ENCODE measurements around the gene ASCL2. TPM values are rescaled to one million over a fixed set of nuclear protein-coding genes. Genes with fewer than 3 reads are reported as not detected.

Gene ASCL2
- total and polyA plus RNA-seq, 12 donors = 0.15 to 2.7 (median 0.25) TPM; not detected in 4

DNA sequence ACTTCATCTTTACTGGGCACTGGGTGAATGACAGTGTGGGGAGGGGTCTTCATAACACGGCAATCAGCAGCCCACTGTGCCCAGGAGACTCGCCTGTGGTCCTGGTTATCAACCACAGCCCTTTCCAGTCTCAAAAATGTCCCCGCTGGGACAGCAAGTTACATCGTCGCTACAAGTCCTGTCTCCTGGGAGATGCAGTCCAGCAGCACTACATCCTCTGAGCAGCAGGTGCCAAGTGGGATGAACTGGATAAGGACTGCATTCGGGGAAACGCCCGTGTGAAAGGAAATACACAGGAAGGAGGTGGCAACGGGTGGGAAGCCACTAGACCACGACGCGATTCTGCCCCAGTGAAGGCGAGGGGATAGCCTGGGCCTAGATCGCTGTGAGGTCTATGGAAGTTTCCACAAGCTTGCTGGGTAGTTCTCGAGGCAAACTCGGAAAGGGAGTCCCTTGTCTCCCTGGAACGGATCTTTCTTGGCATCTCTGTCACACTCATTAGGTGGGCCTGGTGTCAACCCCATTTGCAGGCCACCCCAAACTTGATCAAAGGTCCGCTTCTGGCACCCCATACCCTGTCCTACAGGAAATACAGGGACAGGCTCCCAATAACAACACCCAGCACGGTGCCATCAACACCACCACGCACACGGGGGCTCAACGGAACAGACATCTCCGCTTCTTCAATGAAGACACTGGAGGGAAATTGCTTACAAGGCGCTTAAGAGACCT is 4.4 kb downstream of the ASCL2 start:
- ATAC-seq (no peak), DNase-seq (no peak)
- Histone ChIP-seq H3K27ac (peak overlapping the region in 1 of 10 donors; percentile 77), H3K4me3 (peak overlapping the region in 1 of 10 donors; percentile 24), H3K27me3 (peaks cover 16 to 53% (median 49%) of the 10 kb centered on the region in 7 donors), H3K4me1 (peaks cover 3 to 35% (median 19%) of the 10 kb centered on the region in 9 donors), H3K36me3 (no peaks in the 10 kb centered on the region), H3K9me3 (no peaks in the 10 kb centered on the region)
- WGBS, 2 donors = 64 to 70% methylated on average over 24 of the region's 24 CpGs
- TF ChIP-seq, protein P1, sequence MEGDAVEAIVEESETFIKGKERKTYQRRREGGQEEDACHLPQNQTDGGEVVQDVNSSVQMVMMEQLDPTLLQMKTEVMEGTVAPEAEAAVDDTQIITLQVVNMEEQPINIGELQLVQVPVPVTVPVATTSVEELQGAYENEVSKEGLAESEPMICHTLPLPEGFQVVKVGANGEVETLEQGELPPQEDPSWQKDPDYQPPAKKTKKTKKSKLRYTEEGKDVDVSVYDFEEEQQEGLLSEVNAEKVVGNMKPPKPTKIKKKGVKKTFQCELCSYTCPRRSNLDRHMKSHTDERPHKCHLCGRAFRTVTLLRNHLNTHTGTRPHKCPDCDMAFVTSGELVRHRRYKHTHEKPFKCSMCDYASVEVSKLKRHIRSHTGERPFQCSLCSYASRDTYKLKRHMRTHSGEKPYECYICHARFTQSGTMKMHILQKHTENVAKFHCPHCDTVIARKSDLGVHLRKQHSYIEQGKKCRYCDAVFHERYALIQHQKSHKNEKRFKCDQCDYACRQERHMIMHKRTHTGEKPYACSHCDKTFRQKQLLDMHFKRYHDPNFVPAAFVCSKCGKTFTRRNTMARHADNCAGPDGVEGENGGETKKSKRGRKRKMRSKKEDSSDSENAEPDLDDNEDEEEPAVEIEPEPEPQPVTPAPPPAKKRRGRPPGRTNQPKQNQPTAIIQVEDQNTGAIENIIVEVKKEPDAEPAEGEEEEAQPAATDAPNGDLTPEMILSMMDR (IDR thresholded peaks at IDR 0.05) = no peak
- intact Hi-C loops (cut with DNase I) = no loop called here

DNA sequence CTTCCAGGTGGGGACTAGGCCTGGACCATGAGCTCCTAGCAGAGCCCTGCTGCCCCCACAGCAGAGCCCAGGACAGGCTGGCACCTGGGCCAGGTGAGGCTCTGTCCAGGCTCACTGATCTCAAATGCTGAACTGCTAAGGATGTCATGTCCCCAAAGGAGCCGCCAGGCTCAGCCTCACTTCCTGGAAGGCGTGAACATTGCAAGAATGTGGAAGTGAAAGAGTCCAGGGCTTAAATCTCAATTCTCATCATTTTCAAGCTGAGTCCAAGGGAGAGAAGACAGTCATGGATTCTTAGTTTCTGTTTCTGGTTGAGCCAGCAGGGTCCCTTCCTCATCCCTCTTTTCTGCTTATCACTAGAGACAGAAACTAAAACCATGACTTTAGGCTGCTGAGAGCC is 5.0 kb downstream of the ASCL2 start:
- peak overlapping the region in 1 of 10 donors; percentile 24 for H3K4me3 ChIP-seq
- H3K27ac ChIP-seq = peak overlapping the region in 1 of 10 donors; percentile 77
- peak in 5 of 8 donors; percentile 26 to 43 (median 32) for ATAC-seq
- no peaks in the 10 kb centered on the region for H3K9me3 ChIP-seq
- intact Hi-C loops (cut with DNase I) = no loop called here
- H3K27me3 ChIP-seq = peaks cover 10 to 53% (median 47%) of the 10 kb centered on the region in 7 donors
- WGBS, 2 donors = 43 to 46% methylated on average over 2 of the region's 2 CpGs
- H3K4me1 ChIP-seq = peaks cover 0 to 29% (median 14%) of the 10 kb centered on the region in 9 donors
- TF ChIP-seq, protein P1 (IDR thresholded peaks at IDR 0.05) = no peak
- no peak for DNase-seq
- no peaks in the 10 kb centered on the region for H3K36me3 ChIP-seq

DNA sequence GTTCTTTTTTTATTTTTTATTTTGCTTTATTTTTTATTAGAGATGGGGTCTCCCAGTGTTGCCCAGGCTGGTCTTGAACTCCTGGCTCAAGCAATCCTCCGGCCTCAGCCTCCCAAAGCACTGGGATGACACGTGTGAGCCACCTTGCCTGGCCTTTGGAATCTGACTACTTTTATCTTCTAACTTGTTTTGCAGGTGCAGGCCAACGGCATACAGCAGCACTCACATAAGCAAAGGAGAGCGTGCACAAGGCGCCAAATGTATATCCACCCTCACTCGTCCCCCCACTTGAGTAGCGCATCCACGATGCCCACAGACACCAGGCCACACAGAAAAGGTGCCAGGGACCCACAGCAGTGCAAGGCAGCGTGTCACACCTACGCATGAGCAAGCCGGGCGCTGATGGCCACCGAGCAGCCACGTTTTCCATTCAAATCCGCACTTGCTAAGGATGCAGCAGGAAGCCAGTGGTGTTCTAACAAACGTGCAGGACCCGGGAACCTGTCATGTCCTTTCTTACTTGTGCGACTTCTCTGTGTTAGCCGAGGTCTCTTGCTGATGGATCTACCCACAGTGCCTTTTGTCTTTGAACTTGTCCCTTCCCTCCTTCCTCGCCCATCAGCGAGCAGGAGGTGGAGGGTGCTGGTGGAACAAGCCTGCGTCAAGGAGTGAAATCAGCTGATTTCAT is 5.9 kb downstream of the ASCL2 start:
- intact Hi-C loops (cut with DNase I) = no loop called here
- Histone ChIP-seq H3K27me3 (peaks cover 4 to 53% (median 46%) of the 10 kb centered on the region in 7 donors), H3K4me3 (no peak overlapping the region), H3K36me3 (no peaks in the 10 kb centered on the region), H3K9me3 (no peaks in the 10 kb centered on the region), H3K27ac (peak overlapping the region in 1 of 10 donors; percentile 77), H3K4me1 (peaks cover 0 to 22% (median 6%) of the 10 kb centered on the region in 9 donors)
- DNase-seq (no peak), ATAC-seq (no peak)
- TF ChIP-seq, protein P1 (IDR thresholded peaks at IDR 0.05) = no peak
- 86 to 88% methylated on average over 22 of the region's 22 CpGs for WGBS, 2 donors

DNA sequence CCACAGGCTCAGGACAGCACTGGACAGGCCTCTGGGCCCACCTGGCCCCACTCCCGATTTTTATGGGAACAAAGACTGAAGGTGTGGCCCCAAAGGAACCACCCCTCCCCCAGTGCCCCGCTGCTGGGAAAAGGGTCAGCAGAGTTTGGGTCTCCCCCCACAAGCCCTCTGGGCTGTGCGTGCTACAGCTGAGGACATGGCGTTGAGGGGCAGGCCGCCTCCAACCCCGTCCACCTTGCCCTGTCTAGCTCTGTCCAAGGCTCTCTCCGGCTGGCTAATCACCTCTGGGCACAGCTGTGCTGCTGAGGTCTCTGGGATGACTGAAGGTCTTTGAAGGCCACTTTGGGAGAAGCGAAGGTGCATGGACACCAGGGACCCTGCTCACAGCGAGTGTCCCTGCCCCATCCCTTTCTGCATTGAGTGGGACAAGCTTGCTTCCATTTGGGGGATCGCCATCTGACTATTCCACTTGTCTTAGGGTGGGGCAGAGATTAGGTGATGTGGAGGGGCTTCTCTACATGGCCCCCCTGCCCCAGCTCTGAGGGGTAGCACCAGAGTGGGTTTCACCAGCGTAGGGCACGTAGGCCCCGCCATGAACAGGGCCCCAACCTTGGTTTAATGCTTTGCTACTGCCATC is 6.5 kb downstream of the ASCL2 start:
- DNase-seq (no peak), ATAC-seq (peak in 1 of 8 donors; percentile 8)
- 94% methylated on average over 13 of the region's 13 CpGs for WGBS, 2 donors
- peaks cover 0 to 17% (median 0%) of the 10 kb centered on the region in 9 donors for H3K4me1 ChIP-seq
- H3K4me3 ChIP-seq = no peak overlapping the region
- no peaks in the 10 kb centered on the region for H3K36me3 ChIP-seq
- intact Hi-C loops (cut with DNase I) = loop anchor here in 1 of 10 donors (1.0 kb wide), 1 partner anchor 21 kb away; no protein-coding TSS in a partner anchor
- peaks cover under 1 to 51% (median 39%) of the 10 kb centered on the region in 7 donors for H3K27me3 ChIP-seq
- H3K27ac ChIP-seq = no peak overlapping the region
- H3K9me3 ChIP-seq = no peaks in the 10 kb centered on the region
- TF ChIP-seq, protein P1 (IDR thresholded peaks at IDR 0.05) = no peak
